GM12873 (cell line): ENCODE results near the gene PIK3CB.

Source experiments
- TF ChIP-seq, protein P1 (sequence below): IDR thresholded peaks from 2 replicates; pipeline ENCODE4 v1.5.1; 2012; ENCODE audit warnings: low read depth, mild to moderate bottlenecking, moderate library complexity, low read length, control low read depth; ENCODE audit not compliant: insufficient read depth; ENCODE audit errors: missing control alignments

The PIK3CB gene

DNA sequence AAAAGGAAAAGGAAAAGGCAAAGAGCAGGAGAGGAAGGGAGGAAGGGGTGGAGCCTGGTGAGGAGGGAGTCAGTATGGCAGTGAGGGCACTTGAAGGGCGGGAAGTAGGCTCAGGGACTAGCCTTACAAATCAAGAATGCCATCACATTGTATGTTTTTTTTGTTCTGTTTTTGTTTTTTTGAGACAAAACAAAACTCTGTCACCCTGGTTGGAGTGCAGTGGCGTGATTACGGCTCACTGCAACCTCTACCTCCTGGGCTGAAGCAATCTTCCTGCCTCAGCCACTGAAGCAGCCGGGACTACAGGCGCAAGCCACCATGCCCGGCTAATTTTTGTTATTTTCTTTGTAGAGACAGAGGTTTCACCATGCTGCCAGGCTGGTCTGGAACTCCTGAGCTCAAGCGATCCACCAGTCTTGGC, 10.5 kb upstream of the PIK3CB start:
- TF ChIP-seq, protein P1, sequence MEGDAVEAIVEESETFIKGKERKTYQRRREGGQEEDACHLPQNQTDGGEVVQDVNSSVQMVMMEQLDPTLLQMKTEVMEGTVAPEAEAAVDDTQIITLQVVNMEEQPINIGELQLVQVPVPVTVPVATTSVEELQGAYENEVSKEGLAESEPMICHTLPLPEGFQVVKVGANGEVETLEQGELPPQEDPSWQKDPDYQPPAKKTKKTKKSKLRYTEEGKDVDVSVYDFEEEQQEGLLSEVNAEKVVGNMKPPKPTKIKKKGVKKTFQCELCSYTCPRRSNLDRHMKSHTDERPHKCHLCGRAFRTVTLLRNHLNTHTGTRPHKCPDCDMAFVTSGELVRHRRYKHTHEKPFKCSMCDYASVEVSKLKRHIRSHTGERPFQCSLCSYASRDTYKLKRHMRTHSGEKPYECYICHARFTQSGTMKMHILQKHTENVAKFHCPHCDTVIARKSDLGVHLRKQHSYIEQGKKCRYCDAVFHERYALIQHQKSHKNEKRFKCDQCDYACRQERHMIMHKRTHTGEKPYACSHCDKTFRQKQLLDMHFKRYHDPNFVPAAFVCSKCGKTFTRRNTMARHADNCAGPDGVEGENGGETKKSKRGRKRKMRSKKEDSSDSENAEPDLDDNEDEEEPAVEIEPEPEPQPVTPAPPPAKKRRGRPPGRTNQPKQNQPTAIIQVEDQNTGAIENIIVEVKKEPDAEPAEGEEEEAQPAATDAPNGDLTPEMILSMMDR, result no peak

GRCh38 chr3:138842483-138843188, 7.9 kb upstream of the PIK3CB start:
- TF ChIP-seq, protein P1, result no peak

- TF ChIP-seq, protein P1, result no peak
Measured at GRCh38 chr3:138835397-138835757, 649 bp upstream of the PIK3CB start.

DNA sequence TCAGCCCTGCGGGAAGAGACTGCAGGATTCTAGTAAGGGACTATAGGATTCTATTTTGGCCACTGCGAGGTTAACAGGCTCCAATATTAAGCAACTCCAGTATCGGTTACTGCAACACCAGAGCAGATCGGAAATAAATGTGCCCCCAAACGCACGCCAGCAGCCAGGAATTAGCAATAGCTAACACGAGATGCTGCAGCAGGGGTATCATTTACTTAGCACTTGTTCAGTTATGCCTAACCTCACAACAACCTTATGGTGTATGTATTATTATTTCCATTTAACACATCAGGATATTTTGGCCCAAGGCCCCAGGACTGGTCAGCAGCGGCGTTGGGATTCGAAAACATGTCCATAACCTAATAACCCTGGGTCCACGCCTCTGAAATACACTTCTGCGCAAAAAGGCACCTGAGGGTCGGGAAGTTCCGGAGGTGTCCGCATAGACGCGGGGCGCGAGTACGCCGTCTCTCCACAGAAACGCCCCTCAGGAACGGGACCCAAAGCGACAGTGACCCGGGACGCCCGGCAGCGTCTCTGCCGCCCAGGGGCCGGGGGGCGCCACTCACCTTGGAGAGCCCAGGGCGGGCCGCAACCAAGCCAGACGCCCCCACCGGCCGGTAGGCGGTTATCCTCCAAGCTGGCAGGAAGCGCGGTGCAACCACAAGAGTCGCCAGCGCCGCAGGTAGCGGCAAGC, 681 bp downstream of the PIK3CB start:
- TF ChIP-seq, protein P1, result peak; percentile 33

DNA sequence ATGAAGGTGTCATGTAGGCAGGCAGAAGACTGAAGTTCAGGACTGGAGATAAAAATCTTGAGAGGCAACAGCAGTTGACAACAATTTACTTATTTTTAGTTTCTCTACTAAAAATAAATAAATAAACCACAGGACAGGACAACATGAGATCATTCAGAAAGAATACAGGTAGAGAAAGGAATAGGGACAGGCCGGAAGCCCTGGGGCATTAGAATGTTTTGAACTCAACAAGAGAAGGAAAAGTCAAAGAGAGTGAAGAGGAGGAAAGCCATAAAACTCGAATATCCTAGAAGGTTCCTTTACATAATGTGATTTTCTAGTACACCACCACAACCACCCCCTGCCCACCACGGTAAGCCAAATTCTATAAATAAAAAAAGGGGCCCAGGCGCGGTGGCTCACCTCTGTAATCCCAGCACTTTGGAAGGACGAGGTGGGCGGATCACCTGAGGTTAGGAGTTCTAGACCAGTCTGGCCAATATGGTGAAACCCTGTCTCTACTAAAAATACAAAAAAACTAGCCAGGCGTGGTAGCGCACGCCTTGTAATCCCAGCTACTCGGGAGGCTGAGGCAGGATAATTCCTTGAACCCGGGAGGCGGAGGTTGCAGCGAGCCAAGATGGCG, 4.7 kb downstream of the PIK3CB start:
- TF ChIP-seq, protein P1, result no peak

DNA sequence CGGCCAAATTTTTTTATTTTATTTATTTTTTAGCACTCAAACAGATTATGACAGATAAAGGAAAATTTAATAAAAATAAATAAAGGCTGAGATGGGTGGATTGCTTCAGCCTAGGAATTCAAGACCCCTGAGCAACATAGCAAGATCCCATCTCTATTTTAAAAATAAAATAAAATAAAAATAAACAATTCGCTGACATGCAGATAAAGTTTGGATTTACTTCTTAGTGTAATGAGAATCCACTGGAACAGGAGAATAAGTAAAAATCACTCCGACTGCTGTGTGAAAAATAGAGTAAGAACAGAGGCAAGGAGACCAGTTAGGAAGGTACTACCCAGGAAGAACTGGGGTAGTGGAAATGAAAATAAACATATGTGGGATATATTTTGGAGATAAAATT, 5.6 kb downstream of the PIK3CB start:
- TF ChIP-seq, protein P1, result no peak

DNA sequence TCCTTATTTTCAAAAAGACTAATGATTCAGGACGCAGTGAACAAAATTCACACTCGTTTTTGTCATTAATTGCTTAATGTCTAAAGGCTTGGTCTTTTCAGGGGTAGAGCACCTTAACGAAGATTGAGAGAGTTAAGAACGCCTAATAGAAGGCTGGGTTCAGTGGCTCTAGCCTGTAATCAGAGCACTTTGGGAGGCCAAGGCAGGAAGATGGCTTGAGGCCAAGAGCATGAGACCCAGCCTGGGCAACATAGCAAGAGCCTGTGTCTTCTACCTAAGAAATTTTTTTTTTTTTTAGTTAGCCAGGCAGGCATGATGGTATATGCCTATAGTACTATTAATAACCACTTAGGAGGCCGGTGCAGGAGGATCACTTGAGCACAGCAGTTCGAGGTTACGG, 7.5 kb downstream of the PIK3CB start:
- TF ChIP-seq, protein P1, result no peak
